Parathyroid adenoma (tissue), 2 donors: ENCODE data around the gene CACNA1D.
"Not testable (repeated sequence)": the region's sequence is repeated elsewhere in the genome, so short reads cannot be mapped to it uniquely, and the experiment has no call there.

Source experiments
- H2AFZ ChIP-seq: fragments of 300-600 bp; sonication (generic); one replicate; pipeline ENCODE4 v1.7.0; 2017; ENCODE audit warnings: antibody characterized with exemption, mild to moderate bottlenecking
- H3K27ac ChIP-seq: fragments of 300-600 bp; sonication (generic); one replicate; pipeline ENCODE4 v1.7.0; 2017
- H3K27me3 ChIP-seq: fragments of 300-600 bp; sonication (generic); one replicate; pipeline ENCODE4 v1.7.0; 2017; ENCODE audit warnings: low read length; ENCODE audit not compliant: control insufficient read depth, insufficient read depth
- H3K36me3 ChIP-seq: fragments of 300-600 bp; sonication (generic); one replicate; pipeline ENCODE4 v1.7.0; 2017; ENCODE audit warnings: low read length; ENCODE audit not compliant: control insufficient read depth, insufficient read depth
- H3K4me1 ChIP-seq: fragments of 300-600 bp; sonication (generic); one replicate; pipeline ENCODE4 v1.7.0; 2017; ENCODE audit warnings: control low read depth
- H3K4me2 ChIP-seq: fragments of 300-600 bp; sonication (generic); one replicate; pipeline ENCODE4 v1.7.0; 2017; ENCODE audit warnings: low read length
- H3K4me3 ChIP-seq: fragments of 300-600 bp; sonication (generic); one replicate; pipeline ENCODE4 v1.7.0; 2017; ENCODE audit warnings: low read depth, low read length
- H3K79me2 ChIP-seq: fragments of 300-600 bp; sonication (generic); one replicate; pipeline ENCODE4 v1.7.0; 2017; ENCODE audit warnings: control low read depth
- H3K9ac ChIP-seq: fragments of 300-600 bp; sonication (generic); one replicate; pipeline ENCODE4 v1.7.0; 2017; ENCODE audit warnings: mild to moderate bottlenecking
- H3K9me3 ChIP-seq: fragments of 300-600 bp; sonication (generic); one replicate; pipeline ENCODE4 v1.7.0; 2017; ENCODE audit warnings: low read length; ENCODE audit not compliant: control insufficient read depth
- TF ChIP-seq, protein P1 (sequence below): fragments of 300-600 bp; sonication (generic); IDR thresholded peaks from one replicate; pipeline ENCODE4 v1.7.0; 2017; ENCODE audit warnings: antibody characterized with exemption, mild to moderate bottlenecking
- donor health status: primary hyperparathyroidism.

The CACNA1D gene

DNA sequence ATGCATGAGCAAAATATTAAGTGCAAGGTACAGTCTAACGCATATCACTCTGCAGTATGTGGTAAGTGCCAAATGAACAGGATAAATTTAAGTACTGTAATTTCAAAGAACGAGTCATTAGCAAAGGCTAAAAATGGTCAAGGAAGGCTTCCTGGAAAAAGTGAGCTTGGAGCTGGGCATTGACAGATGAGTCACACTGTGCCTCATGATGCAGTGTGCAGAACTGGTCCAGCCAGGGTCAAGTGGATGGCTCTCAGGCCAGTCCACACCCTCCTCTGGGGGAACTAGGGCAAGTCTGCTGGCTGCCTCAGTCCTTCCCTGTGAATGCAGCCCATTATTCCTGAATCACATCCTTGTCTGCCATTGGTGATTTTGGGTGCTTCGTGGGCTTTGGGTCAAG lies 76.3 kb downstream of the CACNA1D start:
- Histone ChIP-seq H3K36me3 (no peaks in the 10 kb centered on the region), H3K9me3 (no peaks in the 10 kb centered on the region), H3K9ac (no peak overlapping the region), H3K4me2 (no peak overlapping the region), H3K79me2 (no peaks in the 10 kb centered on the region), H3K27me3 (no peaks in the 10 kb centered on the region), H3K4me1 (peaks cover 18% of the 10 kb centered on the region), H3K4me3 (no peak overlapping the region), H3K27ac (no peak overlapping the region), H2AFZ (no peak overlapping the region)
- TF ChIP-seq, protein P1, sequence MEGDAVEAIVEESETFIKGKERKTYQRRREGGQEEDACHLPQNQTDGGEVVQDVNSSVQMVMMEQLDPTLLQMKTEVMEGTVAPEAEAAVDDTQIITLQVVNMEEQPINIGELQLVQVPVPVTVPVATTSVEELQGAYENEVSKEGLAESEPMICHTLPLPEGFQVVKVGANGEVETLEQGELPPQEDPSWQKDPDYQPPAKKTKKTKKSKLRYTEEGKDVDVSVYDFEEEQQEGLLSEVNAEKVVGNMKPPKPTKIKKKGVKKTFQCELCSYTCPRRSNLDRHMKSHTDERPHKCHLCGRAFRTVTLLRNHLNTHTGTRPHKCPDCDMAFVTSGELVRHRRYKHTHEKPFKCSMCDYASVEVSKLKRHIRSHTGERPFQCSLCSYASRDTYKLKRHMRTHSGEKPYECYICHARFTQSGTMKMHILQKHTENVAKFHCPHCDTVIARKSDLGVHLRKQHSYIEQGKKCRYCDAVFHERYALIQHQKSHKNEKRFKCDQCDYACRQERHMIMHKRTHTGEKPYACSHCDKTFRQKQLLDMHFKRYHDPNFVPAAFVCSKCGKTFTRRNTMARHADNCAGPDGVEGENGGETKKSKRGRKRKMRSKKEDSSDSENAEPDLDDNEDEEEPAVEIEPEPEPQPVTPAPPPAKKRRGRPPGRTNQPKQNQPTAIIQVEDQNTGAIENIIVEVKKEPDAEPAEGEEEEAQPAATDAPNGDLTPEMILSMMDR, result no peak

DNA sequence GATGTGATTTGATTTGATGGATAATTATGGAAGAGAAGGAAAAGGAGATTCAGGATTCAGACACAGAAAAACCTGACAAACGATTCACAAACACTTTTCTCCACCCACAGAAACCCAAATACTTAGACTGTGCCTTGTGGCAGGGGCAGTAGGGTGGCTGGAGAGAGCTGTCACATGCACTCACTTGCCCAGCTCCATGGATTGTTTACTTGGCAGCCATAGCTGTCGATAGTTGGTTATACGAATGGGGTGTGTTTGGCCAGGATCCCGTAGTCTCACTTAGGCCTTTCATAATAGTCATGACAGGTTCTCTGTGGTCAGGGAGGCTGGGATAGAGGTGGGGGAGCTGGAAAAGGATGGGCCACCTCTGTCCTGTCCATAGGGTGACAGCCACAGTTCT lies 76.9 kb downstream of the CACNA1D start:
- Histone ChIP-seq H3K9me3 (no peaks in the 10 kb centered on the region), H2AFZ (no peak overlapping the region), H3K4me1 (peaks cover 12% of the 10 kb centered on the region), H3K36me3 (no peaks in the 10 kb centered on the region), H3K27ac (no peak overlapping the region), H3K9ac (no peak overlapping the region), H3K4me3 (no peak overlapping the region), H3K4me2 (no peak overlapping the region), H3K27me3 (no peaks in the 10 kb centered on the region), H3K79me2 (no peaks in the 10 kb centered on the region)
- TF ChIP-seq, protein P1, result no peak

DNA sequence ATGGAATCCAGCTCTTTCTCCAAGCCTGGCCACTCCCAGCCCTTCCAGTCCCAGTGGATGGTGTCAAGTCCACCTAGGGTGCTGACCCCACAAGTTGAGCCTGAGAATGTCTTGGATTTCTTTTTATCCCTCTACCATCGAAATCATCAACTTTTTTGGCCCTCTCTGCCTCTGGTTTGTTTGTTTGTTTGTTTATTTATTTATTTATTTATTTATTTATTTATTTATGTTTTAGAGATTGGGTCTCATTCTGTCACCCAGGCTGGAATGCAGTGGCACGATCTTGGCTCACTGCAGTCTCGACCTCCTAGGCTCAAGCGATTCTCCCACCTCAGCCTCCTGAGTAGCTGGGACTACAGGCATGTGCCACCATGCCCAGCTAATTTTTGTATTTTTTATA lies 77.8 kb downstream of the CACNA1D start:
- not testable (repeated sequence) for H3K9me3 ChIP-seq, H3K36me3 ChIP-seq, H3K4me1 ChIP-seq, H3K9ac ChIP-seq, H3K79me2 ChIP-seq, H3K4me3 ChIP-seq, H2AFZ ChIP-seq, H3K4me2 ChIP-seq, H3K27ac ChIP-seq, H3K27me3 ChIP-seq

DNA sequence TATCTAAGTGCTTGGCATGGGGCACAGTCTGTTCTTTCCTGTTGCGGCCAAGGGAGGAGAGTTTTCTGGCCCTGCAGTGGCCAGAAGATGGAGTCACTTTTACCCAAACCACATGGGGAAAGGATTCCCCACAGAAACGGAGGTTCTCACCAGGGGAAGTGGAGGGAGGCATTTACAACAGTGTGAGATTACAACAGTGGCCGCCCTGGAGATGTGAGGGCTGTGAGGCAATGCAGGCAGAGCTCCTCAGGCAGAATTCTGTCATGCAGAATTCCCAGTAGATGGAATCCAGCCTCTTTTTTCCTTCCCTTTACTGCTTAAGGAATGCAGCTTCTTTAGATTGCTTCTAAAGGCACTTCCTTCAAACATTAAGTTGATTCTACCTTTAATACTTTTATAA lies 83.1 kb downstream of the CACNA1D start:
- H3K4me1 ChIP-seq, result peaks cover 13% of the 10 kb centered on the region
- no peak overlapping the region for H3K27ac ChIP-seq
- no peaks in the 10 kb centered on the region for H3K27me3 ChIP-seq
- TF ChIP-seq, protein P1, result no peak
- no peak overlapping the region for H3K4me3 ChIP-seq
- H3K9me3 ChIP-seq, result no peaks in the 10 kb centered on the region
- H3K79me2 ChIP-seq, result no peaks in the 10 kb centered on the region
- H3K9ac ChIP-seq, result no peak overlapping the region
- no peak overlapping the region for H3K4me2 ChIP-seq
- H2AFZ ChIP-seq, result no peak overlapping the region
- no peaks in the 10 kb centered on the region for H3K36me3 ChIP-seq

DNA sequence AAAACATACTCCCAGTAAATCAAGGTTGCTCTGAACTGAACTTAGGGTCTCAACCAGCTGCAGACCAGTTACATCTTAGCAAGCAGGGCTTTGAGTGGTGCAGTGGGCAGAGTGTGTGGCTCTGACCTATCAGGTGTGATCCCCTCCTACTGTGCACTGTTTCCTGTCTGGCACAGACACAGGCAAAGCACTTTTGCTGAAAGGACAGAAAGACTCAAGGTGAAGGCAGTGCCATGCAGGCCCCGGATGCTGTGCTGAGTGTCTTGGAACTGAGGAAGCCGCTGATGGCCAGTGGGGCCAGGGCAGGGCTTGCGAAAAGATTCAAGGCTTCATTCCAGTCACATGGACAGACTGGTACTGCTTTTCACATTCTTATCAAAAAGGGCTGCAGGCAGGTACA lies 85.2 kb downstream of the CACNA1D start:
- peaks cover 13% of the 10 kb centered on the region for H3K4me1 ChIP-seq
- no peak overlapping the region for H3K9ac ChIP-seq
- H3K9me3 ChIP-seq, result no peaks in the 10 kb centered on the region
- H3K27ac ChIP-seq, result no peak overlapping the region
- H3K79me2 ChIP-seq, result no peaks in the 10 kb centered on the region
- no peaks in the 10 kb centered on the region for H3K36me3 ChIP-seq
- no peak overlapping the region for H3K4me3 ChIP-seq
- no peak overlapping the region for H3K4me2 ChIP-seq
- H2AFZ ChIP-seq, result no peak overlapping the region
- TF ChIP-seq, protein P1, result no peak
- H3K27me3 ChIP-seq, result no peaks in the 10 kb centered on the region
